ENCODE measurements around the gene HMGCLL1. TPM values are rescaled to one million over a fixed set of nuclear protein-coding genes. Genes with fewer than 3 reads are reported as not detected.
A peak's percentile ranks its signal among the peaks of the same experiment; 100 is the strongest.

The HMGCLL1 gene
- total and polyA plus RNA-seq, 4 donors, result 0.24 to 0.93 (median 0.66) TPM

DNA sequence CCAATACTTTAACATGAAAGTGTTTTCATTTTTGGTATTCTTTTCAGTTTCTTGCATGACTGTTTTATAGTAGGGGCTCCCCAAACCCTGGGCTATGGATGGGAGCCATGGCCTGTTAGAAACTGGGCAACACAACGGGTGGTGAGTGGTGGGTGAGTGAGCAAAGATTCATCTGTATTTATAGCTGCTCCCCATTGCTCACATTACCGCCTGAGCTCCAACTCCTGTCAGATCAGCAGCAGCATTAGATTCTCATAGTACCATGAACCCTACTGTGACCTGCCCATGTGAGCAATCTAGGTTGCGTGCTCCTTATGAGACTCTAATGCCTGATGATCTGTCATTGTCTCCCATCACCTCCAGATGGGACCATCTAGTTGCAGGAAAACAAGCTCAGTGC is 42.3 kb upstream of the HMGCLL1 start:
- Histone ChIP-seq H3K36me3 (ENCODE audit: control insufficient read depth in 4 of 4, insufficient read depth in 3 of 4, low read depth in 1 of 4, low read length in 3 of 4) (no peaks in the 10 kb centered on the region), H3K9me3 (ENCODE audit: control insufficient read depth in 4 of 4, low read length in 3 of 4) (no peaks in the 10 kb centered on the region), H3K27ac (ENCODE audit: low read depth in 1 of 2, low read length in 2 of 2) (no peak overlapping the region), H3K27me3 (ENCODE audit: control insufficient read depth in 4 of 4, insufficient read depth in 4 of 4, low read length in 3 of 4) (no peaks in the 10 kb centered on the region), H3K4me3 (ENCODE audit: low read depth in 1 of 3, low read length in 3 of 3) (no peak overlapping the region), H3K9ac (ENCODE audit: low read depth in 1 of 2, low read length in 2 of 2) (no peak overlapping the region), H3K4me1 (ENCODE audit: control insufficient read depth in 4 of 4, insufficient read depth in 4 of 4, low read length in 3 of 4) (no peaks in the 10 kb centered on the region)
- no peak for DNase-seq (ENCODE audit: low spot score)
- TF ChIP-seq JUND (IDR thresholded peaks at IDR 0.05), result no peak
- TF ChIP-seq, protein P1, sequence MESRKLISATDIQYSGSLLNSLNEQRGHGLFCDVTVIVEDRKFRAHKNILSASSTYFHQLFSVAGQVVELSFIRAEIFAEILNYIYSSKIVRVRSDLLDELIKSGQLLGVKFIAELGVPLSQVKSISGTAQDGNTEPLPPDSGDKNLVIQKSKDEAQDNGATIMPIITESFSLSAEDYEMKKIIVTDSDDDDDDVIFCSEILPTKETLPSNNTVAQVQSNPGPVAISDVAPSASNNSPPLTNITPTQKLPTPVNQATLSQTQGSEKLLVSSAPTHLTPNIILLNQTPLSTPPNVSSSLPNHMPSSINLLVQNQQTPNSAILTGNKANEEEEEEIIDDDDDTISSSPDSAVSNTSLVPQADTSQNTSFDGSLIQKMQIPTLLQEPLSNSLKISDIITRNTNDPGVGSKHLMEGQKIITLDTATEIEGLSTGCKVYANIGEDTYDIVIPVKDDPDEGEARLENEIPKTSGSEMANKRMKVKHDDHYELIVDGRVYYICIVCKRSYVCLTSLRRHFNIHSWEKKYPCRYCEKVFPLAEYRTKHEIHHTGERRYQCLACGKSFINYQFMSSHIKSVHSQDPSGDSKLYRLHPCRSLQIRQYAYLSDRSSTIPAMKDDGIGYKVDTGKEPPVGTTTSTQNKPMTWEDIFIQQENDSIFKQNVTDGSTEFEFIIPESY (IDR thresholded peaks at IDR 0.05), result no peak
- TF ChIP-seq, protein P2, sequence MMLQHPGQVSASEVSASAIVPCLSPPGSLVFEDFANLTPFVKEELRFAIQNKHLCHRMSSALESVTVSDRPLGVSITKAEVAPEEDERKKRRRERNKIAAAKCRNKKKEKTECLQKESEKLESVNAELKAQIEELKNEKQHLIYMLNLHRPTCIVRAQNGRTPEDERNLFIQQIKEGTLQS (IDR thresholded peaks at IDR 0.05), result no peak
- no peak for TF ChIP-seq FOXA2 (IDR thresholded peaks at IDR 0.05)
- no peak for TF ChIP-seq FOXA1 (IDR thresholded peaks at IDR 0.05)
- no peak for TF ChIP-seq RXRA (IDR thresholded peaks at IDR 0.05)
- TF ChIP-seq, protein P3, sequence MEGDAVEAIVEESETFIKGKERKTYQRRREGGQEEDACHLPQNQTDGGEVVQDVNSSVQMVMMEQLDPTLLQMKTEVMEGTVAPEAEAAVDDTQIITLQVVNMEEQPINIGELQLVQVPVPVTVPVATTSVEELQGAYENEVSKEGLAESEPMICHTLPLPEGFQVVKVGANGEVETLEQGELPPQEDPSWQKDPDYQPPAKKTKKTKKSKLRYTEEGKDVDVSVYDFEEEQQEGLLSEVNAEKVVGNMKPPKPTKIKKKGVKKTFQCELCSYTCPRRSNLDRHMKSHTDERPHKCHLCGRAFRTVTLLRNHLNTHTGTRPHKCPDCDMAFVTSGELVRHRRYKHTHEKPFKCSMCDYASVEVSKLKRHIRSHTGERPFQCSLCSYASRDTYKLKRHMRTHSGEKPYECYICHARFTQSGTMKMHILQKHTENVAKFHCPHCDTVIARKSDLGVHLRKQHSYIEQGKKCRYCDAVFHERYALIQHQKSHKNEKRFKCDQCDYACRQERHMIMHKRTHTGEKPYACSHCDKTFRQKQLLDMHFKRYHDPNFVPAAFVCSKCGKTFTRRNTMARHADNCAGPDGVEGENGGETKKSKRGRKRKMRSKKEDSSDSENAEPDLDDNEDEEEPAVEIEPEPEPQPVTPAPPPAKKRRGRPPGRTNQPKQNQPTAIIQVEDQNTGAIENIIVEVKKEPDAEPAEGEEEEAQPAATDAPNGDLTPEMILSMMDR (IDR thresholded peaks at IDR 0.05; ENCODE audit: low read depth, low read length, missing input control), result no peak
- TF ChIP-seq, protein P4, sequence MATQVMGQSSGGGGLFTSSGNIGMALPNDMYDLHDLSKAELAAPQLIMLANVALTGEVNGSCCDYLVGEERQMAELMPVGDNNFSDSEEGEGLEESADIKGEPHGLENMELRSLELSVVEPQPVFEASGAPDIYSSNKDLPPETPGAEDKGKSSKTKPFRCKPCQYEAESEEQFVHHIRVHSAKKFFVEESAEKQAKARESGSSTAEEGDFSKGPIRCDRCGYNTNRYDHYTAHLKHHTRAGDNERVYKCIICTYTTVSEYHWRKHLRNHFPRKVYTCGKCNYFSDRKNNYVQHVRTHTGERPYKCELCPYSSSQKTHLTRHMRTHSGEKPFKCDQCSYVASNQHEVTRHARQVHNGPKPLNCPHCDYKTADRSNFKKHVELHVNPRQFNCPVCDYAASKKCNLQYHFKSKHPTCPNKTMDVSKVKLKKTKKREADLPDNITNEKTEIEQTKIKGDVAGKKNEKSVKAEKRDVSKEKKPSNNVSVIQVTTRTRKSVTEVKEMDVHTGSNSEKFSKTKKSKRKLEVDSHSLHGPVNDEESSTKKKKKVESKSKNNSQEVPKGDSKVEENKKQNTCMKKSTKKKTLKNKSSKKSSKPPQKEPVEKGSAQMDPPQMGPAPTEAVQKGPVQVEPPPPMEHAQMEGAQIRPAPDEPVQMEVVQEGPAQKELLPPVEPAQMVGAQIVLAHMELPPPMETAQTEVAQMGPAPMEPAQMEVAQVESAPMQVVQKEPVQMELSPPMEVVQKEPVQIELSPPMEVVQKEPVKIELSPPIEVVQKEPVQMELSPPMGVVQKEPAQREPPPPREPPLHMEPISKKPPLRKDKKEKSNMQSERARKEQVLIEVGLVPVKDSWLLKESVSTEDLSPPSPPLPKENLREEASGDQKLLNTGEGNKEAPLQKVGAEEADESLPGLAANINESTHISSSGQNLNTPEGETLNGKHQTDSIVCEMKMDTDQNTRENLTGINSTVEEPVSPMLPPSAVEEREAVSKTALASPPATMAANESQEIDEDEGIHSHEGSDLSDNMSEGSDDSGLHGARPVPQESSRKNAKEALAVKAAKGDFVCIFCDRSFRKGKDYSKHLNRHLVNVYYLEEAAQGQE (IDR thresholded peaks at IDR 0.05), result no peak
- no peak for TF ChIP-seq RAD21 (IDR thresholded peaks at IDR 0.05)
- TF ChIP-seq SP1 (IDR thresholded peaks at IDR 0.05), result no peak
- TF ChIP-seq TAF1 (conservative IDR thresholded peaks at IDR 0.05), result no peak
- no peak for TF ChIP-seq HNF4G (IDR thresholded peaks at IDR 0.05)
- TF ChIP-seq YY1 (IDR thresholded peaks at IDR 0.05), result no peak
- no peak for TF ChIP-seq GABPA (IDR thresholded peaks at IDR 0.05 in 1 of 2, conservative IDR thresholded peaks at IDR 0.05 in 1 of 2)
- TF ChIP-seq, protein P5, sequence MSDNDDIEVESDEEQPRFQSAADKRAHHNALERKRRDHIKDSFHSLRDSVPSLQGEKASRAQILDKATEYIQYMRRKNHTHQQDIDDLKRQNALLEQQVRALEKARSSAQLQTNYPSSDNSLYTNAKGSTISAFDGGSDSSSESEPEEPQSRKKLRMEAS (IDR thresholded peaks at IDR 0.05), result no peak
- 91% methylated on average over 3 of the region's 3 CpGs for WGBS

DNA sequence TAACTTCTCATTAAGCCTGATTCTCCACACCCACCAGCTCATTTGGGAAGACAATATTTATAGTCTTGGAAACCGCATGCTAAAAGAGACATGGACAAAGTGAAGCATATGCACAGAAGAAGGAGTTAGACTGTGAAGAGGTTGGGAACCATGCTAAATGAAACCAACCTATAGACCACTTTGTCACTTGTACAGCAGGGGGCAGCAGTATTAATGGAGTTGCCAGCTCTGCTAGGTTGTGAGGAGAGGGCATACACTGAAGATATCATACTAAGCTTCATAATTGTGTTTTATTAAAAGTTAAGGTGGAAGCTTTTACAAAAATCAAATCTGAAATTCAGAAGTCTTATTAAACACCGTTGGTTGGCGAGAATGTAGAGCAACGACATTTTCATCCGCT is 38.3 kb upstream of the HMGCLL1 start:
- H3K9me3 ChIP-seq (ENCODE audit: control insufficient read depth in 4 of 4, low read length in 3 of 4), result no peaks in the 10 kb centered on the region
- 80% methylated on average over 5 of the region's 5 CpGs for WGBS
- no peaks in the 10 kb centered on the region for H3K27me3 ChIP-seq (ENCODE audit: control insufficient read depth in 4 of 4, insufficient read depth in 4 of 4, low read length in 3 of 4)
- no peak overlapping the region for H3K4me3 ChIP-seq (ENCODE audit: low read depth in 1 of 3, low read length in 3 of 3)
- H3K36me3 ChIP-seq (ENCODE audit: control insufficient read depth in 4 of 4, insufficient read depth in 3 of 4, low read depth in 1 of 4, low read length in 3 of 4), result no peaks in the 10 kb centered on the region
- H3K4me1 ChIP-seq (ENCODE audit: control insufficient read depth in 4 of 4, insufficient read depth in 4 of 4, low read length in 3 of 4), result no peaks in the 10 kb centered on the region
- no peak for TF ChIP-seq FOXA2 (IDR thresholded peaks at IDR 0.05)
- peak; percentile 13 to 30 for TF ChIP-seq RAD21 (IDR thresholded peaks at IDR 0.05)
- no peak overlapping the region for H3K9ac ChIP-seq (ENCODE audit: low read depth in 1 of 2, low read length in 2 of 2)
- H3K27ac ChIP-seq (ENCODE audit: low read depth in 1 of 2, low read length in 2 of 2), result no peak overlapping the region
- no peak for DNase-seq (ENCODE audit: low spot score)
